K562 (cell line): ENCODE measurements around the gene LEO1. TPM values are rescaled to one million over a fixed set of nuclear protein-coding genes. Genes with fewer than 3 reads are reported as not detected.

Experiments
- ARHGAP35 ChIP-seq: fragments of 450-650 bp; IDR thresholded peaks from 2 replicates; pipeline ENCODE4 v1.6.1; 2018; ENCODE audit not compliant: partially characterized antibody
- ARID3A ChIP-seq: IDR thresholded peaks from 2 replicates; pipeline ENCODE4 v1.6.1; 2012; ENCODE audit warnings: low read depth, low read length, improper control_type of control experiment, borderline replicate concordance
- DNMT1 ChIP-seq: fragments of 450-650 bp; IDR thresholded peaks from 2 replicates; pipeline ENCODE4 v1.6.1; 2016; ENCODE audit warnings: antibody characterized with exemption, mild to moderate bottlenecking
- DPF2 ChIP-seq: fragments of 450-650 bp; IDR thresholded peaks from 2 replicates; pipeline ENCODE4 v1.6.1; 2016
- HDAC2 ChIP-seq: fragments of 450-650 bp; IDR thresholded peaks from 2 replicates; pipeline ENCODE4 v1.6.1; 2016; ENCODE audit warnings: mild to moderate bottlenecking
- HNRNPK ChIP-seq: fragments of 200-400 bp; formaldehyde crosslinking; IDR thresholded peaks from one replicate; pipeline ENCODE4 v1.6.1; 2018; ENCODE audit warnings: mild to moderate bottlenecking, low read depth, low read length; ENCODE audit not compliant: poor library complexity, severe bottlenecking
- PML ChIP-seq: IDR thresholded peaks from 2 replicates; pipeline ENCODE4 v1.6.1; 2012; ENCODE audit warnings: low read length, inconsistent platforms
- POLR2AphosphoS5 ChIP-seq: IDR thresholded peaks from 2 replicates; pipeline ENCODE4 v1.6.1; 2011; ENCODE audit warnings: mild to moderate bottlenecking, low read depth, low read length, moderate library complexity; ENCODE audit not compliant: control insufficient read depth, insufficient read depth
- PPARD ChIP-seq: fragments of 250-450 bp; sonication (Bioruptor Pico); IDR thresholded peaks from 2 replicates; pipeline ENCODE4 v1.8.0; 2022; ENCODE audit warnings: inconsistent platforms, mild to moderate bottlenecking, moderate library complexity
- RERE ChIP-seq: sonication (generic); formaldehyde crosslinking; IDR thresholded peaks from 2 replicates; pipeline ENCODE4 v1.8.0; 2023; ENCODE audit warnings: missing genetic modification reagents, mild to moderate bottlenecking, borderline replicate concordance
- SMARCA5 ChIP-seq: fragments of 450-650 bp; IDR thresholded peaks from 2 replicates; pipeline ENCODE4 v1.6.1; 2016
- ZC3H11A ChIP-seq: IDR thresholded peaks from 2 replicates; pipeline ENCODE4 v1.6.1; 2012; ENCODE audit warnings: low read depth, low read length, improper control_type of control experiment
- ZNF146 ChIP-seq: IDR thresholded peaks from one replicate; pipeline ENCODE4 v1.6.1; 2018; ENCODE audit warnings: missing compliant biosample characterization; ENCODE audit not compliant: unreplicated experiment
- ZNF232 ChIP-seq: sonication (generic); formaldehyde crosslinking; IDR thresholded peaks from 2 replicates; pipeline ENCODE4 v1.8.0; 2022; ENCODE audit warnings: mild to moderate bottlenecking, missing genetic modification reagents
- ZNF3 ChIP-seq: fragments of 250-450 bp; sonication (Bioruptor Pico); IDR thresholded peaks from 2 replicates; pipeline ENCODE4 v1.5.0; 2021; ENCODE audit warnings: mild to moderate bottlenecking, moderate library complexity
- ZNF586 ChIP-seq: fragments of 450-650 bp; formaldehyde crosslinking; conservative IDR thresholded peaks from 2 replicates; pipeline ENCODE4 v1.4.0; 2020; ENCODE audit warnings: mild to moderate bottlenecking, moderate library complexity
- ZNF778 ChIP-seq: fragments of 450-650 bp; formaldehyde crosslinking; IDR thresholded peaks from 2 replicates; pipeline ENCODE4 v1.4.0; 2020; ENCODE audit warnings: mild to moderate bottlenecking, moderate library complexity
- ZNF780A ChIP-seq: fragments of 250-450 bp; sonication (Bioruptor Pico); IDR thresholded peaks from 2 replicates; pipeline ENCODE4 v1.5.0; 2021; ENCODE audit warnings: mild to moderate bottlenecking
- ZNF830 ChIP-seq: fragments of 250-450 bp; sonication (Bioruptor Pico); IDR thresholded peaks from 2 replicates; pipeline ENCODE4 v1.5.0; 2021; ENCODE audit warnings: mild to moderate bottlenecking
- polyA plus RNA-seq, 8 experiments: library from polyadenylated mRNA; depleted of rRNA in 4 of 8; stranded (reverse) in 5 of 8; unstranded in 3 of 8; fragments of >200 nt; fragmentation: Nextera tagmentation in 2 of 8; fragmentation: Illumina TruSeq in 1 of 8; extraction: Ambion mirVana in 2 of 8; extraction: Trizol in 1 of 8; gene quantifications; 2 replicates each; pipeline versions ENCODE4 v1.2.1 to v1.2.3, GENCODE V29; 2011 to 2014; ENCODE audit warnings: inconsistent platforms in 1 of 8, missing spikeins in 1 of 8
- total RNA-seq, 7 experiments: library from RNA; depleted of rRNA in 6 of 7; stranded (reverse); fragments of >200 nt in 6 of 7; fragmentation: Illumina TruSeq in 2 of 7; extraction: Trizol in 2 of 7; gene quantifications; 2 replicates each; pipeline versions ENCODE4 v1.2.1 to v1.2.3, GENCODE V29; 2011 to 2021; ENCODE audit warnings: low replicate concordance in 1 of 7
- TF ChIP-seq, protein P1 (sequence below): fragments of 250-450 bp; sonication (Bioruptor Pico); IDR thresholded peaks from 2 replicates; pipeline ENCODE4 v1.8.0; 2021; ENCODE audit warnings: moderate library complexity, mild to moderate bottlenecking, inconsistent platforms
- TF ChIP-seq, protein P2 (sequence below): fragments of 450-650 bp; formaldehyde crosslinking; IDR thresholded peaks from 2 replicates; pipeline ENCODE4 v1.4.0; 2020; ENCODE audit warnings: mild to moderate bottlenecking, moderate library complexity

The LEO1 gene
- total and polyA plus RNA-seq, 9 of the 15 experiments (the other 6 are each of a cell fraction or from before 2014, with no cell fraction given) = 8.4 to 48.3 (median 37.9) TPM

GRCh38 chr15:51971375-51972133, at the start of gene LEO1 (continued):
- no peak for TF ChIP-seq ZNF586 (CRISPR knock-in tag)
- TF ChIP-seq ZNF232 (CRISPR knock-in tag) = no peak; the same call in 1 of the 2 replicates
- no peak for TF ChIP-seq PPARD (CRISPR knock-in tag)
- TF ChIP-seq ZC3H11A = no peak
- no peak for TF ChIP-seq ZNF830 (CRISPR knock-in tag)
- TF ChIP-seq DPF2 = peak; percentile 26; the same call in 1 of the 2 replicates
- no peak; the same call in none of the 2 replicates for TF ChIP-seq HDAC2
- no peak for TF ChIP-seq ARHGAP35
- no peak for TF ChIP-seq ZNF146 (CRISPR knock-in tag)
- TF ChIP-seq POLR2AphosphoS5 = peak; percentile 75; the same call in 1 of the 2 replicates
- no peak for TF ChIP-seq RERE (CRISPR knock-in tag)
- TF ChIP-seq SMARCA5 = no peak; the same call in 1 of the 2 replicates
- TF ChIP-seq, protein P1, sequence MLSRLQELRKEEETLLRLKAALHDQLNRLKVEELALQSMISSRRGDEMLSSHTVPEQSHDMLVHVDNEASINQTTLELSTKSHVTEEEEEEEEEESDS (CRISPR knock-in tag) = no peak
- TF ChIP-seq DNMT1 = 0 out of 2 replicates have a peak, but pooled peaks have one; percentile 28
- TF ChIP-seq, protein P2, sequence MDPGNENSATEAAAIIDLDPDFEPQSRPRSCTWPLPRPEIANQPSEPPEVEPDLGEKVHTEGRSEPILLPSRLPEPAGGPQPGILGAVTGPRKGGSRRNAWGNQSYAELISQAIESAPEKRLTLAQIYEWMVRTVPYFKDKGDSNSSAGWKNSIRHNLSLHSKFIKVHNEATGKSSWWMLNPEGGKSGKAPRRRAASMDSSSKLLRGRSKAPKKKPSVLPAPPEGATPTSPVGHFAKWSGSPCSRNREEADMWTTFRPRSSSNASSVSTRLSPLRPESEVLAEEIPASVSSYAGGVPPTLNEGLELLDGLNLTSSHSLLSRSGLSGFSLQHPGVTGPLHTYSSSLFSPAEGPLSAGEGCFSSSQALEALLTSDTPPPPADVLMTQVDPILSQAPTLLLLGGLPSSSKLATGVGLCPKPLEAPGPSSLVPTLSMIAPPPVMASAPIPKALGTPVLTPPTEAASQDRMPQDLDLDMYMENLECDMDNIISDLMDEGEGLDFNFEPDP = no peak
- TF ChIP-seq HNRNPK = no peak
- TF ChIP-seq ZNF778 (CRISPR knock-in tag) = no peak
- no peak for TF ChIP-seq ZNF3 (CRISPR knock-in tag)
- no peak for TF ChIP-seq ZNF780A (CRISPR knock-in tag)
- no peak; the same call in 1 of the 2 replicates for TF ChIP-seq ARID3A
- peak; percentile 79; the same call in 1 of the 2 replicates for TF ChIP-seq PML
